ENCODE measurements around the gene ITCH. TPM values are rescaled to one million over a fixed set of nuclear protein-coding genes. Genes with fewer than 3 reads are reported as not detected.
"Not testable (repeated sequence)": the region's sequence is repeated elsewhere in the genome, so short reads cannot be mapped to it uniquely, and the experiment has no call there.

ITCH gene
- polyA plus RNA-seq, 5 donors, result 28.0 to 49.2 (median 43.7) TPM

DNA sequence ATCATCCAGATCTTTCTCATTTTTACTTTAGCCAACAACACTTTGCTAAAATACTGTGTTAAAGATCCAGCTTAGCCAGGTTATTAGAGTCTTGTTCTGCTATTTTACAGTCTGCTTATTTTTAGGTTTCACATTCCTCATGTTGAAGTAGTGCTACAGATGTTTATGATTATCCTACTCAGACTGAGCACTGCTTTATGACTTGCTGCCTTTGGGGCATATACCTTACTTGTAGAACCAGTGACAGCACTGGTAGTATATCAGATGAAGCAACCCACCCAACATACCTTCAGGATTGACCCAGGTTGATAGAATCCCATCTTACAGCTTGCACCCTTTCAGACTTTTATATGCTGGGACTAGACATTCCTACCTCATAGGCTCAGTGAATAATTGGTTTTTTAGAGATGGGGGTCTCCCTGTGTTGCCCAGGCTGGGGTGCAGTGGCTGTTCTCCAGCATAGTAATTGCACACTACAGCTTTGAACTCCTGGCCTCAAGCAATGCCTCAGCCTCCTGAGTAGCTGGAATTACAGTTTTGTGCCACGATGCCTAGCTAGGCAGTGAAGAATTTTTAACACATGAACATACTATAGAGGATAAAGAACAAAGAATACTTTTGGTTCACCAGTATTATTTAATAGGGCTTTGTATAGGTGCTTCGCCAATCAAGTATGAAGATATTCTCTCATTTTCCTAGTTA lies 89.4 kb downstream of the ITCH start:
- no peak for DNase-seq

DNA sequence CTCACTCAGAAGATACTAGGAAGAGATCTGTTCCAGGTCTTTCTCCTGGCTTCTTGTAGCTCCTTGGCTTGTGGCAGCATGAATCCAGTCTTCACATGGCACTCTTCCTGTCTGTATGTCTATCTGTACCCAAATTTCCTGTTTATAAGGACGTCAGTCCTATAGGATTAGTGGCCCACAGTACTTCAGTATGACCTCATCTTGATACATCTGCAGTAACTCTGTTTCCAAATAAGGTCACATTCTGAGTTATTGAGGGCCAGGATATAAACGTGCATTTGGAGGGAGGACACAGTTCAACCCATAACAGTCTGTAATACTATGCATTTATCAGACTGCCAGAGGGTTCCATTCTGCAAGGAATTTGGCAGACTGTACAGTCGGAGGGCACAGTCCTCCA lies 95.6 kb downstream of the ITCH start:
- DNase-seq, result no peak

DNA sequence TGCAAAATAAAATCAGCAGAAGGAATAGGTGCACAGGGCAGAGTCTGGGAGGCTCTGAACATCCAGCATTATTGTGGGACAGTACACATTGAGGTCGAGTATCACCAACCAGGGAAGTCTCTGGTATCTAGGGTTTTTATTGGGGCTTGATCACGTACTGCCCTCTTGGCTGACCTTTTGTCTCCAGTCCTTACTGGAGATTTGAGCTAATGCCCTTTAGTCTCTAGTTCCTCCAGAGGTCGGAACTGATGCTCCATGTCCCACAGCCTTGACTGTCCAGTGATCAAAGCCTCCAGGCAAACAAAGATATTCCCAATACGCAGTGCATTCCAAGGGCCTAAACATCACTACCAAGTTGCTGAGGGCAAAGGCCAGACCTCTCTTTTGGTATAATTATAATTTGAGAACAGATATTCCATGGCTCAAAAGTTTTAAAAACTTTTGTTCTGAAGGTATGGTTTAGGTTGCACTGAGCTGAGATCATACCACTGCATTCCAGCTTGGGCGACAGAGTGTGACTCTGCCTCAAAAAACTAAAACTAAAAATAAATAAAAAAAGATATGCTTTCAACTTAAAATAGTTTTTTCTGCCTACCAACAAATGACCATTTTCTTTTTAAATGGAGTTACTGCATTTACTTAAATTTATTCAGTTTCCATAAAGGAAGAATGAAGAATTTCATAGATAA lies 96.3 kb downstream of the ITCH start:
- DNase-seq, result no peak

- DNase-seq, result no peak
These were observed 98.7 kb downstream of the ITCH start for GRCh38 chr20:34461779-34462087.

DNA sequence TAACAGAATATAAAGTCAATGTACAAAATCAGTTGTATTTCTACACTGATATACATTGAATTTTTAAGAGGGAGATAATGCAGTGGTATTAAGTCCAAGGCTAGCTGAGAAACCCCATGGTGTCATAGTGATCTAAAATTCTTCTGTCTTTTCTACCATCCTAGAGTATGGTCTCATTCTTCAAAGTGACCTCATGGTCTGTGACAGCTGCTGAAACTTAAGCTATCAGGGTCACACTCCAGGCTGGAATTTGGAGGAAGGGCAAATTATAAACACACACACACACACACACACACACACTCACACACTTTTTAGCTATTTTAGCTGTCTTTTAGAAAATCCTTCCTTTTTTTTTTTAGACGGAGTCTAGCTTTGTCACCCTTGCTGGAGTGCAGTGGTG lies 105.9 kb downstream of the ITCH start:
- no peak for DNase-seq

- no peak for DNase-seq
These were observed 109.3 kb downstream of the ITCH start for GRCh38 chr20:34472246-34472925.

- no peak for DNase-seq
These were observed 110.3 kb downstream of the ITCH start for GRCh38 chr20:34473262-34473883.

DNA sequence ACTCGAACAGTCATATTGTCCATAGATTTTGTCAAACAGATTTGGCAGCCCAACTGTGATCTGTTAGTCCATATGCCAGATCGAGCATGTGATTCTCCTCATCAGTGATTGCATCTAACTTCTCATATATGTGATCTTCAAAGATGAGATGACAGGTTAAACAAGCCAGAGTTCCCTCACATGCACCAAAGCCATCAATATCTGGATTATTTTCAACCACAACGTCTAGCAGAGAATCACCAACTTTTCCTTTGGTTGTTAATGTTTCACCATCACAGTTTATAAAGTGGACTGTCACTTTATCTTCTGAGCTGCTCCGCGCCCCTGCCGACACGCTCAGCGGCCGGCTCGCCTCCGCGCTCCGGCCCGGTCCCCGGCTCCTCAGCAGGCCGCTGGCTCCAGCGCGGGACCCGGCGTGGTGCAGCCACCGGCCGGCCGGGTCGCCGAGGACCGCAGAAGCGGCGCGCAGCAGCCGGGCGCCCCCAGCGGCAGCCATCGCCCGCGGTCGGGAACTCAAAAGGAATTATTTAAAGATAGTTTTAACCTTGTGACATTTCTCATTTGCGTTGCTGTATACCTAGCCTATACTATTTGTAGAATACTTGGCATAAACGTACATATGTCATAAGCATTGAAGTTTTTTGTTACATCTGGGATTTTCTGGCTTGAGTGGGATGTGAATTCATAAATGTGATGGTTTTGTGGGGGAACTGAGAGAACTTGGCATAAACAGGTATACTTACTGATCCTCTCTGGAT lies 113.1 kb downstream of the ITCH start:
- DNase-seq, result peak; percentile 13 to 32

- no peak for DNase-seq
These were observed 116.6 kb downstream of the ITCH start for GRCh38 chr20:34479627-34480026.

GRCh38 chr20:34482154-34482553 lies 119.1 kb downstream of the ITCH start:
- DNase-seq, result not testable (repeated sequence)

DNA sequence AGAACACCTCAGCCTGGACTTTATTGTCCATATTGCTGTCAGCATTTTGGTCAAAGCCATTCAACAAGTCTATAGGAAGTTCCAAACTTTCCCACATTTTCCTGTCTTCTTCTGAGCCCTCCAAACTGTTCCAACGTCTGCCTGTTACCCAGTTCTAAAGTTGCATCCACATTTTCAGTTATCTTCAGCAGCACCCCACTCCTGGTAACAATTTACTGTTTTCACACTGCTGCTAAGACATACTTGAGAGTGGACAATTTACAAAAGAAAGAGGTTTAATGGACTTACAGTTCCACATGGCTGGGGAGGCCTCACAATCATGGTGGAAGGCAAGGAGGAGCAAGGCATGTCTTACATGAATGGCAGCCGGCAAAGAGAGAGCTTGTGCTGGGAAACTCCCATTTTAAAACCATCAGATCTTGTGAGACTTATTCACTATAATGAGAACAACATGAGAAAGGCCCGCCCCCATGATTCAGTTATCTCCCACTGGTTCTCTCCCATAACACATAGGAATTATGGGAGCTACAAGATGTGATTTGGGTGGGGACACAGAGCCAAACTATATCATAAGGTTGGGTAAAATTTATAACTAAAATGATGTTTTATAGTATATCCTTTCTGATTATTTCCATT lies 120.6 kb downstream of the ITCH start:
- not testable (repeated sequence) for DNase-seq

- no peak for DNase-seq
These were observed 122.1 kb downstream of the ITCH start for GRCh38 chr20:34485068-34485634.

DNA sequence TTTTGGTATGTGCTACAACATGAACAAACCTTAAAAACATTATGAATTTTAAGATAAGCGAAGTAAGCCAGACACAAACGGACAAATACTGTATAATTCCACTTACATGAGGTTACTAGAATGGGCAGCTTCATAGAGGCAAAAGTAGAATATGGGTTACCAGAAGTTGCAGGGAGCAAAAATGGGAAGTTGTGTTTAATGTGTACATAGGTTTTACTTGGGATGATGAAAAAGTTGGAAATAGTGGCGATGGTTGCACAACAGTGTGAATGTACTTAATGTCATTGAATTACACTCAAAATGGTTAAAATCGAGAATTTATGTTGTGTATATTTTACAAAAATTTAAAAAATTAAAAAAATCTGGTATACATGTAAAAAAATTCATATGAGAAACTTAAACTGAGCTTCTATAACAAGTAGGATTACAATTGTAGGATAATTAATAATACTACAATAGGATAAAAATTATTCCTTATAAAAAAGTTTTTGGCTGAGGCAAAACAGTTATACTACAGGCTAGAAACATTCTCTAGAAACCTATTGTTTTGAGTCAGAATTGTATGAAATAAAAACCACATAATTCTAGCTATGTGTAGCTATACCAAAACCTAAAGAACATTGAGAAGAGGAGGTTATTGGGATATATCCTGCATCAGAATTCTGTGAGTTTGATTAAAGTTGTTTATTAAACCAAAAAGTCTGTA lies 128.3 kb downstream of the ITCH start:
- no peak for DNase-seq

GRCh38 chr20:34491932-34492509 lies 128.9 kb downstream of the ITCH start:
- no peak for DNase-seq

DNA sequence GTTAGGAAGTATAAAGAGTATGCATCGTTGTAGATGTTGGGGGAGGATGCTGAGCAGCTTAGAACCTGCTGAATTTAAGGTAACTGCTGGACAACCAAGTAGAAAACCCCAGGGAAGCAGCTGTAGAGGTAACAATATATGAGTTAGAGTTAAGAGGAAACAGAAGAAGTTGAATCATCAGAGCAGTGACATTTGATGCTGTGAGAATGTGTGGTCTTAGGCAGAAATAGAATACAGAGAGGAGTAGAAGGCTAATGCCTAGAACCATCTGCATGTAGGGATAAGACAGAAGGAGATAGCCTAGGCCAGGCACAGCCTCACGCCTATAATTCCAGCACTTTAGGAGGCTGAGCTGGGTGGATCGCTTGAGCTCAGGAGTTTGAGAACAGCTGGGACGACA lies 130.6 kb downstream of the ITCH start:
- no peak for DNase-seq

GRCh38 chr20:34495307-34495706 lies 132.2 kb downstream of the ITCH start:
- no peak for DNase-seq

DNA sequence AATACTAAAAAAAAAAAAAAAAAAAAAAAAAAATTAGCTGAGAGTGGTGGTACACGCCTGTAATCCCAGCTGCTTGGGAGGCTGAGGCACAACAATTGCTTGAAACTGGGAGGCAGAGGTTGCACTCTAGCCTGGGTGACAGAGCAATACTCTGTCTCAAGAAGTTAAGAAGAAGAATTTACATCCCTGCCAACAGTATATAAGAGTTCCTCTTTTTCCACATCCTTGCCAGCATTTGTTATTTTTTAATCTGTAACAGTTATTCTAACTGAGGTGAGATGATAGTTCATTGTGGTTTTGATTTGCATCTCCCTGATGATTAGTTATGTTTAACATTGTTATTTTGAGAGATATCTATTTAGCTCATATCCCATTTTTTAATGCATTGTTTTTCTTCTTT lies 132.8 kb downstream of the ITCH start:
- DNase-seq, result no peak

DNA sequence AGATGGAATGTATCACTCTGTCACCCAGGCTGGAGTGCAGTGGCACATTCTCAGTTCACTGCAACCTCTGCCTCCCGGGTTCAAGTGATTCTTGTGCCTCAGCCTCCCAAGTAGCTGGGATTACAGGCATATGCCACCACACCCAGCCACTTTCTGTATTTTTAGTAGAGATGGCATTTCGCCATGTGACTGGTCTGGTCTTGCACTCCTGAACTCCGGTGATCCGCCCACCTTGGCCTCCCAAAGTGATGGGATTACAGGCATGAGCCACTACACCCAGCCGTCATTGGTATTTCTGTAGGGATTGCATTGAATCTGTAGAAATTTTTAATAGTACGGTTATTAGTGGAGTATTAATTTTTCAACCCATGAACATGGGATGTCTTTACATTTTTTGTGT lies 134.5 kb downstream of the ITCH start:
- DNase-seq, result not testable (repeated sequence)

GRCh38 chr20:34500823-34501222 lies 137.8 kb downstream of the ITCH start:
- DNase-seq, result no peak

DNA sequence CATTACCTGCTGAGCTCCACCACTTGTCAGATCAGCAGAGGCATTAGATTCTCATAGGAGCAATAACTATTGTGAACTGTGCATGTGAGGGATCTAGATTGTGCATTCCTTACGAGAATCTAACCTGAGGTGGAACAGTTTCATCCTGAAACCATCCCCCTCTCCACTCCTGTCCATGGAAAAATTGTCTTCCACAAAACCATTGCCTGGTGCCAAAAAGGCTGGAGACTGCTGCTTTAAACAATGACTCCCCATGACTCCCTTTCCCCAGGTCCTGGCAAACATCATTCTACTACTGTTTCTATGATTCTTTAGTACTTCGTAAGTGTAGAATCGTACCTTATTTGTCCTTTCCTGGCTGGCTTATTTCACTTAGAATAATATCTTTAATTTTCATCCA lies 143.4 kb downstream of the ITCH start:
- no peak for DNase-seq

Data from right lung (tissue), 5 donors.